Fibroblast of lung (primary cell): ENCODE measurements around the gene SSMEM1.

ENCODE experiments used
- CTCF ChIP-seq, 2 donors: IDR thresholded peaks in 1 of 2; conservative IDR thresholded peaks in 1 of 2; 1 replicate in 1 of 2; 2 replicates in 1 of 2; pipeline ENCODE4 v1.5.1; 2011 to 2012; ENCODE audit warnings: low read length in 2 of 2, control low read depth in 1 of 2, inconsistent platforms in 1 of 2, low read depth in 1 of 2, mild to moderate bottlenecking in 1 of 2
- EZH2 ChIP-seq: IDR thresholded peaks from 2 replicates; pipeline ENCODE4 v1.5.1; 2012; ENCODE audit warnings: low read length, control low read depth, mild to moderate bottlenecking; ENCODE audit errors: missing control alignments

GRCh38 chr7:130174237-130174959 is 33.3 kb upstream of the SSMEM1 start:
- TF ChIP-seq CTCF (conservative IDR thresholded peaks at IDR 0.05 in 1 of 2, IDR thresholded peaks at IDR 0.05 in 1 of 2; ENCODE audit: low read depth in 1 of 2, low read length in 2 of 2) (no peak), EZH2 (no peak)
